GM19467 (cell line): ENCODE measurements around the gene ABCF2.

ENCODE experiments used
- ATAC-seq: cut with Tn5 transposase; IDR thresholded peaks from one replicate; pipeline ENCODE4 v1.9.1; 2021; ENCODE audit warnings: mild to moderate bottlenecking, moderate library complexity; ENCODE audit not compliant: unreplicated experiment

Gene ABCF2

GRCh38 chr7:151226560-151226874 is 488 bp downstream of the ABCF2 start:
- ATAC-seq = no peak

DNA sequence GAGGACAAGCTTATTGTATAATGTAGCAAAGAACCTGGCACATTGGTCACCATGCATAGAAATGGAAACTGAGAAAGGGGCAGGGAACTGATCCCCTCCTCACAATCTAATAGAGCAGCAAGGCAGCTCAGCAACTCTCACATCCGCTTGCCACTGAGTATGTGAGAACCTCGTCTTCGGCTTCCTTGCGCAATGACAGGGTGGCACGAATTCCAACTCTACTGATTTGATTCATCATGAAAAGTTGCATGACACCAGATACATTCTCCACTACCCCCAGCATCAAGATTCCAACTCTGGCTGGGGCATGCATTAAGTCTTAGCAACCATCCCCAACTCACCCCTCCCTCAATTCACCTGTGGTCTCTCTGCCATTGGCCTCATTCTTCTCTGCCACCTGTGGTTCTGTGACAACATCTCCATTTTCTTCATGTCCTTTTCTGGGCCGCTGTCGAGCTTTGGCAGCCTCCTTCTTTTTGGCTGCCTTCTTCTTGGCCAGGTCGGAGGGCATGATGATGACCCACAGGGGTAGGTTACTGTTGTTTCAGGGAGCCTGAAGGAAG is 976 bp downstream of the ABCF2 start:
- ATAC-seq = no peak

- no peak for ATAC-seq
Observed at GRCh38 chr7:151223728-151224127, 3.3 kb downstream of the ABCF2 start.

DNA sequence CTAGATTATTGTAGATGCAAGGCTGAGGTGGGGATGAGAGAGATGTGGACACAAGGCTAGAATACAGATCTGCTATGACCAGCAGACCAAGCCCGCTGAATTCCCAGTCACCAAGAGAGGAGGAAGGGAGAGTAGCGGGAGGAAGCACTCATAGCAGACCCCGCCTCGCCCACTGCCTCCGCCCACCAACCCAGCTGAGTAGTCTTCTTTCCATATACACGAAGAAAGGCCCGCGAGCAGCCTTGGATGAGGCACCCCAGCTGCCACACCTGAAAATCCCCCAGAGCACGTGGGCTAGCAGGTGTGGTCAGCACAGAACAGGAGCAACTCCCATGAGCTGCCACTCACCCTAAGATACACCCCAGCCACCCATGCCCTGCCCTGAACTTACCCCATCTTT is 8.8 kb downstream of the ABCF2 start:
- ATAC-seq = no peak

- no peak for ATAC-seq
Observed at GRCh38 chr7:151215396-151215795, 11.6 kb downstream of the ABCF2 start.

DNA sequence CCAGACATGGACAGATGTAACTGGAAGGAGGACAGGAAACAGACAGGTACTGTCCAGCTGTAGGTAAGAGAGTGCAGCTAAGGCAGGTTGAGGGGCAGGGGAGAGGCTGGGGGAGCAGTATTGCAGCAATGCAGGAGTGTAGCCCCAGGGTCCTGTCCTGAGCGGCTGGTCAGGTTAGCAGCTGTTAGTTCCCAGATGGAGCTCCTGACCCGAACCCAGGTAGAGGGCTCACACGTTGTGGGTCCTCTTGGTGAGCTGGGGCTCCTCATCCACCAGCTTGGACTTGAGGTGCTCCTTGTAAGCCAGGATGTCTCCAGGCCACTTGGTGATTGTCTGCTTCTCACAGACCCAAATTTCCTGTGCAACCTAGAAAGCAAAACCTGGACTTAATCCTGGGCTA is 13.2 kb downstream of the ABCF2 start:
- no peak for ATAC-seq

GRCh38 chr7:151212626-151213025 is 14.4 kb downstream of the ABCF2 start:
- ATAC-seq = no peak

DNA sequence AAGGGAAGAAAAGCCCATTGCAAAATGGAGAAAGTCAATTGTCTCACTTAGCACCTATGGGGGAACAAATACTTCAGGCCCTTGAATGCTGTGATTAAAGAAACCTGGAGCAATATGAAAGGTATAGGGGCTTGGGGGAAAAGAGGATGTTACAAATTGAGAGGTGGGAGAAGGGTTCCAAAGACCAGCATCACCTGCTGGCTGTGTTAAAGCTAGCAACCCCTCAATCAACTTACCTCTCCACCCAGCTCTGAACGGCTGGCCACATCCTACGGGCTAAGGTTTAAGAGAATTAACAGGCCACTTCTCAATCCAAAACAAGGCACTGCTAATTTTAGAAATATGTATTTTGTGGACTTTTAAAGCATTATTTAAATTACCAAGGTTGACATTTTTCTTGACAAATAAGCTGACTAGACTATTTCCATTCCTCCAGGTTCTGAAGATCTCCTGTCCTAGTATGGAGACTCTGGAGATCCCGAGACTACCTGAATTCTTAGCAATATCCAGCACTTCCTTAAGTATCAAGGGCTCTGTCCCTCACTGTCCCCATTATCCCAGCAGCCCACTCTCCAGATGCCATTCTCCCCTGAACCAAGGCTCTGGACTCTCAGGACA is 15.7 kb downstream of the ABCF2 start:
- no peak for ATAC-seq

DNA sequence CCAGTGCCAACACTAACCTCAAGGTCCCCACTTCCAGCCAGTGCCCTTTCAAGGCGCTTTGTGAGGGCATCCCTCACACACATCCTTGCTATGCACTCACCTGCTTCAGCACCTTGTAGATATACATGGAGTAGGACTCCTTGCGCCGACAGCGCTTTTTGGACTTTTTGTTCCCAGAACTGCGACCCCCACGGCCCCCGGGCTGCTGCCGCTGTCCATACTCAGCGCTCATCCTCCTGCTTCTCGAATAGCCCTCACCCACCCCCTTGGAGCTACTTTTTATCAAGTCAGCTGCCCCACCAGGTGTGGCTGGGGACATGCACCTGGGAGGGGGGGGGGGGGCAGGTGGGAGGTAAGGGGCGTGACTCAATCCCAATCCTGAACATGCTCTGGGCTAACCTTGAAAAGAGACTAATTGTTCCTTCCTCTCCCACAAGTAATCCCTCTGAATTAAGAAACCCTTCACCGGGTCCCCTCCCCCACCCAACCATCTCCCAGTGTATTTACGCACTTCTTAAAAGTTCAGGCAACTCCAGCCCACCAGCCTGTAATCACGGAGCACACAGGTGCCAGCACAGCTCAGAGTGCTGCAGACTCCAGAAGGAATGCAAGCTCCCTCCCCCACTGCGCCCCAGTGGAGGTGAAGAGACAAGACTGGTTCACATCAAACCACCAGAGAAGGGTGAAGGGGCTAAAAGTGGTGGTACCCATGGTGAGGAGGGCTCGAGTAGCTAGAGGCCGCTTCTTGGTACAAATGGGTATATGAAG is 16.7 kb downstream of the ABCF2 start, which contains the start of gene H2BK1:
H2BK1 (minus strand) TSS at position 402 of the 768 bp plus-strand sequence; CDS start at position 232, 170 bp downstream.
- no peak for ATAC-seq

DNA sequence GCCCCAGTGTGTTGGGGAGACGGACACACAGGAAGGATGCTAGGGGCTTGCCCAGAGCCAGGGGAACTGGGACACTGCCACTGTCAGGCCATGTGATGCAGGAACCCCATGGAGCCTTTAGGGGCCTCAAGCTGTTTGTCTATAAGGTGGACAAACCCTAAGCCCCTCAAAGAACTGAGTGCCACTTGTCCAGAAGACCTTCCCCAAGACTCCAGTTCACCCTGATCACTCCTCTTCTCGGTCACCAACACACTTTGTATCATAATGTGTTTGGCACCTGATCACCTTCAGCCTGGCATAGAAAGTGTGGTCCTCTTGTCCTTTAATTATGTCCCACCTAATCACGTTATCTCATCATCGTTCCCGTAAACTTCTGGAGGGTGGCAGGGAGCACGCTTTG is 17.4 kb downstream of the ABCF2 start:
- no peak for ATAC-seq

DNA sequence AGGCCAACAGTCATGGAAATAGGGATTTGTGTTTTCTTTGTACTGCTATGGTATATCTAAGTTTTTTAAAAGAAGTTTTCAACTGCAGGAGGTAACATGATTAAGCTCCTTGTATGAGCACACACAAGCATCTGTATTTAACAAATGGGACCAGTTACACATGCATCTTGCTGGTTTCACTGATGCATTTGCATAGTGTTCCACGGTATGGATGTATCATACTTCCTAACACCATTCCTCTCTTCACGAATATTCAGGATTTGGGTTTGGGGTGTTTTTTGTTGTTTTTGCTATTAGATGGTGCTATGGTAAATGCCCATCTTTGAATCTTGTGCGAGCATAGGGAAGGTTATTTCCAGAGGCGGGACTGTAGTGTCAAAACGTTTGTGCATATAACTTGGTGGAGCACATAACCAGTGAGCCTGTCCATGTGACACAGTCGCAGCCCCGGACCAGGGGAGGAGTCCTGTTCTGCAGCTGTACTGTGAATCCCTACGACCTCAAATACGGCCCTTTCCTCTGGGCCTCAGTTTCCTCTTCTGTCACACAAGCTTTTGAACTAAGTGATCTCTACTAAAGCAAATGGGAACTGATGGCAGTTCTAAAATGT is 18.6 kb downstream of the ABCF2 start:
- no peak for ATAC-seq

- no peak for ATAC-seq
Observed at GRCh38 chr7:151207804-151208203, 19.2 kb downstream of the ABCF2 start.

DNA sequence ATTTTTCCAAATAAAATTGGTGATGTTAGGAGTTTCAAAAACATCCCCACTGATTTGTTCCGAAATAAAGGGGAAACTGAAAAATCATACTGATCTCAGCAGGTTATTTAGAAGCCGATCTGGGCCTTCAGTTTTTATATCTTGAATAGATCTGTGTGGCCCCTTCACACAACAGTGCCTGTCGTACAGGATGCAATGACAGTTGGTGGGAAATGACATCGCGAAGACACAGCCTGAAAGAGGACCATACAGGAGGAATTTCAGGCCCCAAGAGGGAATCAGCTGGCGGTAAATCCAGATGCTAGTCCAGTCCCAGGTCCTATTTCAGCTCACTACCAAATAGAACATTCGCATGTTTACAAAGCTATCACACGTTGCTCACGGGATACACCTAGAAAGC is 19.7 kb downstream of the ABCF2 start:
- ATAC-seq = no peak

- no peak for ATAC-seq
Observed at GRCh38 chr7:151206914-151207313, 20.1 kb downstream of the ABCF2 start.

- no peak for ATAC-seq
Observed at GRCh38 chr7:151205730-151206129, 21.3 kb downstream of the ABCF2 start.

DNA sequence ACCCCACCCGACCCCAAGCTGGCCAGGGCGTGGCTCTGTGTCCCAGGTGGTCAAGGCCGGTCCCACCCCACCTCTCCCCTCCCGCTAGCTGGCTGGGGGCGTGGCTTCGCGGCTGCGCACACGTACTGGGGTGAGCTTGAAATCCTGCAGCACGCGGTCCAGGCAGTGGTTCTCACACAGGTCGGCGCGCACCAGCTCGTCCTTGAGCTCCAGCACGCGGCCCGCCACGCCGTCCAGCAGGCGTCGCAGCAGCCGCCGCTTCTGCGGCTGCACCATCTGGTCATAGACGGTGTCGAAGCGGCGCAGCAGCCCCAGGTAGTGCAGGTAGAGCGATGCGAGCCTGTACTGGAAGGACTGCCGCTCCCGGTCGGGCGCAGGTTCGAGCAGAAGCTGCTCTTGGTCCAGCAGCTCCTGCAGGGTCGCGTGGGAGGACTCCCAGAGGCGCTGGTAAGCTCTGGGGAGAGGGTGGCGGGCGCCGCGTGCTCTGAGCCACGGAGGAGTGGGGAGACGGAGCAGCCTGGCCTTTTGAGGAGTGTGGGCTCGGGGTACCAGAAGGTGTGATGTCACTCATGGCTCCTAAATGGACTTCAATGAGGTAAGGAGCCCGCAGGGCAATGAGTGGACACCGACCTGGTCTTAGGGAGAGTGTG is 22.5 kb downstream of the ABCF2 start:
- no peak for ATAC-seq

GRCh38 chr7:151202836-151203235 is 24.2 kb downstream of the ABCF2 start:
- ATAC-seq = no peak

DNA sequence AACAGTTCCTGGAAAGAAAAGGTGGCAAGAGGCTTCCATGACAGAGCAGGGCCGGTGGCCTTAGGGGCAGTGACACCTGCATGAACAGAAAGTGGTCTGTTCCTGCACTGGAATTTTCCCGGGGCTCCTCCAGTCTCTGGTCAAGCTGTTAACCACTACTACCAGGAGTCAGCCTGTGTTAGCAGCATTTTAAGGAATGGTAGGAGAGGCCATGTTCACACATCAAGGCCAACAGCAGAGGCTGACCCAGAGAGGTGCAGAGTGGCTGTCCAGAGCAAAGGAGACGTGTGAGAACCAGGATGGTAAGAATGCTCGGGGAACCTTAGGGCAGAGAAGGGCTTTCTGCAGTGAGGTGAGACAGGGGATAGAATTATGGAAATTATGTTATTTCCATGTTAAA is 25.3 kb downstream of the ABCF2 start:
- no peak for ATAC-seq

- ATAC-seq = no peak
Observed at GRCh38 chr7:151201344-151201743, 25.7 kb downstream of the ABCF2 start.

DNA sequence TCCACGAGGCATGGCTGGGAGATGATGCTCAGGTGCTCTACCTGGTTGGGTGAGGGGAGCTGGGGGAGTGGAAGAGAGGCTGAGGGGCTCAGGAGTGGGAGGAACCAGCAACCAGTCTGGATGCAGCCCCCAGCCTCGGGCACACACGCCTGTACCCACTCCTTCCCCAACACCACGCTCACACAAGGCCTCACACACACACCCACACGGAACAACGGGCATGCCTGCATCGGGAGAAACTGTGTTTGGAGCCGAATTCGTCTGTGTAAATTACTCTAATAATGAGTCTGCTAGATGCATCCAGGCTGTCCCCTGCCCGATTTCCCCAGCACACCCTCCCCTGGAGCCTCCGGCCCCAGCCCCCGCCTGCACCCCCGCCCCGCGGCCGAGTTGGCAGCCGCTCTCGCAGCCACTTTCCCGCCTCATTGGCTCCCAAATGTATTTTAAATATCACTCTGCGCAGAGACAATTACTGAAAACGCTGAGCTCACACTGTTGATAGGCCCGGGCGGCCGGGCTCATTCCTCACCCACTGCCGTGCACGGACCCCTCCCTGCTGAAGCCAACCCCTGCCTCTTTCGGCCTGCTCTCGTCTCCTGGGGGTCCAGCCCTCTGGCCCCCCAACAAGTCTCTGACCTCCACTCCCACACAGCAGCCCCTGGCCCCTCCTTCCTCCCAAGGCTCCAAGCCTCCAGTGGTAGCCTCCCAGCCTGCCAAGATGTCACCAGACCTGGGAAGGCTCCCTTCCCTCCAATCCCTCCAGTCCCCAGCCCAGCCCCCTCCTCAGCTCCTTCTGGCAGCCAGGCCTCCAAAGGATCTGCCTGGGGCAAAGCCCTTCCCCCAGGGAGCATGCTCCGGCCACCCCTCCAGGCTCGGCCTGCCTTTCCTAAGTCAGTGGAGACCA is 27.8 kb downstream of the ABCF2 start:
- no peak for ATAC-seq
